HCT116 (cell line): ENCODE results near the gene EHMT1. TPM values are rescaled to one million over a fixed set of nuclear protein-coding genes. Genes with fewer than 3 reads are reported as not detected.

Experiments used
- ATAC-seq: fragments of 200-7000 bp; cut with Tn5 transposase; 2 replicates; pipeline ENCODE4 v1.9.1; 2020; ENCODE audit warnings: mild to moderate bottlenecking, moderate library complexity
- BruUV-seq: library from RNA; stranded (reverse); fragments of 400-500 nt; replicated peaks from 2 replicates; lab custom pipeline; 2021; lab: Mats Ljungman, UMichigan
- CTCF ChIA-PET: fragments of 300-600 bp; sonication (Branson Sonifier 250); formaldehyde crosslinking; loops from one replicate; lab custom pipeline; 2021; ENCODE audit warnings: antibody characterized with exemption; lab: Charles Lee
- POLR2A ChIA-PET: fragments of 300-600, 350-600 bp; sonication (Branson Sonifier 250); formaldehyde crosslinking; loops from one replicate; lab custom pipeline; 2021; ENCODE audit warnings: antibody characterized with exemption; lab: Charles Lee
- RAD21 ChIA-PET, 2 experiments: fragments of 300-600 bp; sonication (Branson Sonifier 250); formaldehyde crosslinking; loops; one replicate each; lab custom pipeline; 2023; ENCODE audit warnings: low total read pairs in 2 of 2; ENCODE audit not compliant: uncharacterized antibody in 2 of 2, unreplicated experiment in 2 of 2, low non-redundant PET in 1 of 2; lab: Charles Lee
- DNase-seq: peaks from one replicate; pipeline ENCODE4 v3.0.0-alpha.2; 2010; ENCODE audit warnings: low read depth, low spot score
- H2AFZ ChIP-seq: fragments of 200-600 bp; shearing (Covaris generic), sonication (generic); 2 replicates; pipeline ENCODE4 v1.6.1; 2017; ENCODE audit warnings: low read depth, mixed run types, mixed read lengths, antibody characterized with exemption, low read length; ENCODE audit not compliant: poor library complexity, severe bottlenecking
- H3K27ac ChIP-seq: 2 replicates; pipeline ENCODE4 v1.5.1; 2012; ENCODE audit warnings: low read depth, low read length
- H3K27me3 ChIP-seq: fragments of 200-600 bp; sonication (generic); 2 replicates; pipeline ENCODE4 v1.6.1; 2016; ENCODE audit warnings: mixed run types, low read length, mixed read lengths; ENCODE audit not compliant: insufficient read depth
- H3K36me3 ChIP-seq, 2 experiments: fragments of 200-500 bp in 1 of 2; fragments of 200-600 bp in 1 of 2; sonication (Bioruptor generic) in 1 of 2; sonication (generic) in 1 of 2; 2 replicates each; pipeline versions ENCODE4 v1.5.1 to v1.6.1; 2014 to 2016; ENCODE audit warnings: low read length in 2 of 2, inconsistent platforms in 1 of 2, mixed read lengths in 1 of 2, mixed run types in 1 of 2; ENCODE audit not compliant: insufficient read depth in 2 of 2, control insufficient read depth in 1 of 2
- H3K4me1 ChIP-seq, 2 experiments: fragments of 200-600 bp in 1 of 2; sonication (generic) in 1 of 2; 2 replicates each; pipeline versions ENCODE4 v1.5.1 to v1.6.1; 2012 to 2017; ENCODE audit warnings: low read length in 2 of 2, inconsistent platforms in 1 of 2, mild to moderate bottlenecking in 1 of 2, mixed read lengths in 1 of 2, mixed run types in 1 of 2, moderate library complexity in 1 of 2; ENCODE audit not compliant: insufficient read depth in 2 of 2, control insufficient read depth in 1 of 2
- H3K4me2 ChIP-seq: fragments of 200-600 bp; sonication (generic); 2 replicates; pipeline ENCODE4 v1.6.1; 2017; ENCODE audit warnings: mixed run types, low read length, mixed read lengths
- H3K4me3 ChIP-seq, 2 experiments: fragments of 200-600 bp in 1 of 2; sonication (generic) in 1 of 2; replicated peaks in 1 of 2; 2 replicates each; pipeline ENCODE4 v1.5.1; 2011 to 2016; ENCODE audit warnings: low read length in 2 of 2, control low read depth in 1 of 2, low read depth in 1 of 2, mild to moderate bottlenecking in 1 of 2, mixed read lengths in 1 of 2, mixed run types in 1 of 2
- H3K79me2 ChIP-seq: fragments of 200-600 bp; sonication (generic); 2 replicates; pipeline ENCODE4 v1.6.1; 2017; ENCODE audit warnings: mild to moderate bottlenecking, mixed run types, low read length, moderate library complexity, mixed read lengths; ENCODE audit not compliant: insufficient read depth
- H3K9ac ChIP-seq: fragments of 200-600 bp; sonication (generic); 2 replicates; pipeline ENCODE4 v1.6.1; 2016; ENCODE audit warnings: low read length, mixed read lengths
- H3K9me2 ChIP-seq: fragments of 200-600 bp; sonication (generic), shearing (Covaris generic); 2 replicates; pipeline ENCODE4 v1.6.1; 2017; ENCODE audit warnings: mixed run types, mild to moderate bottlenecking, moderate library complexity; ENCODE audit not compliant: insufficient read depth
- H3K9me3 ChIP-seq, 2 experiments: fragments of 200-500 bp in 1 of 2; fragments of 200-600 bp in 1 of 2; sonication (Bioruptor generic) in 1 of 2; sonication (generic) in 1 of 2; 2 replicates each; pipeline ENCODE4 v1.6.1; 2014 to 2017; ENCODE audit warnings: low read length in 2 of 2, mixed read lengths in 2 of 2, inconsistent platforms in 1 of 2, low read depth in 1 of 2, mild to moderate bottlenecking in 1 of 2, mixed run types in 1 of 2, moderate library complexity in 1 of 2; ENCODE audit not compliant: control insufficient read depth in 1 of 2, insufficient read depth in 1 of 2
- H4K20me1 ChIP-seq: fragments of 200-600 bp; sonication (generic), shearing (Covaris generic); 2 replicates; pipeline ENCODE4 v1.6.1; 2017; ENCODE audit warnings: mixed run types, mild to moderate bottlenecking, moderate library complexity; ENCODE audit not compliant: insufficient read depth
- CBX3 ChIP-seq: IDR thresholded peaks from 2 replicates; pipeline ENCODE4 v1.6.1; 2012; ENCODE audit warnings: low read depth
- CEBPB ChIP-seq: IDR thresholded peaks from 2 replicates; pipeline ENCODE4 v1.6.1; 2012; ENCODE audit warnings: low read depth
- EGR1 ChIP-seq: IDR thresholded peaks from 2 replicates; pipeline ENCODE4 v1.6.1; 2012; ENCODE audit warnings: low read depth
- EZH2 ChIP-seq: fragments of 200-600 bp; sonication (generic); IDR thresholded peaks from 2 replicates; pipeline ENCODE4 v1.6.1; 2017; ENCODE audit warnings: antibody characterized with exemption, mixed run types
- EZH2phosphoT487 ChIP-seq: fragments of 200-600 bp; IDR thresholded peaks from 2 replicates; pipeline ENCODE4 v1.6.1; 2018; ENCODE audit warnings: antibody characterized with exemption, borderline replicate concordance
- FOSL1 ChIP-seq: IDR thresholded peaks from 2 replicates; pipeline ENCODE4 v1.6.1; 2012; ENCODE audit warnings: low read depth
- JUND ChIP-seq: IDR thresholded peaks from 2 replicates; pipeline ENCODE4 v1.6.1; 2012
- POLR2AphosphoS5 ChIP-seq: IDR thresholded peaks from 2 replicates; pipeline ENCODE4 v1.6.1; 2011; ENCODE audit warnings: mild to moderate bottlenecking, low read depth, low read length, moderate library complexity
- SIN3A ChIP-seq: IDR thresholded peaks from 2 replicates; pipeline ENCODE4 v1.6.1; 2012; ENCODE audit warnings: low read depth
- SP1 ChIP-seq: IDR thresholded peaks from 2 replicates; pipeline ENCODE4 v1.6.1; 2012; ENCODE audit warnings: low read depth
- SRF ChIP-seq: IDR thresholded peaks from 2 replicates; pipeline ENCODE4 v1.6.1; 2012; ENCODE audit warnings: low read depth
- TCF7L2 ChIP-seq: IDR thresholded peaks from 2 replicates; pipeline ENCODE4 v1.7.0; 2011; ENCODE audit warnings: borderline replicate concordance, inconsistent platforms; ENCODE audit not compliant: insufficient read depth, insufficient read length; ENCODE audit errors: extremely low read depth
- YY1 ChIP-seq: IDR thresholded peaks from 2 replicates; pipeline ENCODE4 v1.6.1; 2011; ENCODE audit warnings: low read length, low read depth, moderate library complexity, mild to moderate bottlenecking; ENCODE audit not compliant: insufficient replicate concordance; ENCODE audit errors: extremely low read depth
- ZNF274 ChIP-seq: fragments of 200-500 bp; sonication (Bioruptor generic); IDR thresholded peaks from 2 replicates; pipeline ENCODE4 v1.6.1; 2014; ENCODE audit warnings: mild to moderate bottlenecking, low read depth, low read length, inconsistent platforms
- intact Hi-C: fragments of 100-400 bp; cut with micrococcal nuclease; formaldehyde crosslinking; loops from 2 replicates; pipeline ENCODE4 v1.10.0; 2022
- total RNA-seq: library from RNA; stranded (reverse); gene quantifications from one replicate; pipeline ENCODE4 v1.2.1, GENCODE V29; 2021; ENCODE audit not compliant: unreplicated experiment
- TF ChIP-seq, protein P1 (sequence below): IDR thresholded peaks from 2 replicates; pipeline ENCODE4 v1.6.1; 2011; ENCODE audit warnings: mild to moderate bottlenecking, low read length, moderate library complexity; ENCODE audit not compliant: insufficient replicate concordance; ENCODE audit errors: extremely low read depth
- TF ChIP-seq, protein P2 (sequence below): IDR thresholded peaks from 2 replicates; pipeline ENCODE4 v1.6.1; 2012; ENCODE audit warnings: low read depth
- TF ChIP-seq, protein P3 (sequence below), 3 experiments: fragments of 200-600 bp in 1 of 3; sonication (generic) in 1 of 3; IDR thresholded peaks in 2 of 3; conservative IDR thresholded peaks in 1 of 3; 2 replicates each; pipeline ENCODE4 v1.5.1; 2012 to 2017; ENCODE audit warnings: low read depth in 2 of 3, low read length in 2 of 3, antibody characterized with exemption in 1 of 3, borderline replicate concordance in 1 of 3, control low read depth in 1 of 3, mild to moderate bottlenecking in 1 of 3, mixed read lengths in 1 of 3, mixed run types in 1 of 3, moderate library complexity in 1 of 3; ENCODE audit not compliant: insufficient read depth in 1 of 3
- TF ChIP-seq, protein P4 (sequence below): IDR thresholded peaks from 2 replicates; pipeline ENCODE4 v1.6.1; 2012
- TF ChIP-seq, protein P5 (sequence below): IDR thresholded peaks from 2 replicates; pipeline ENCODE4 v1.6.1; 2012

Gene EHMT1
- total RNA-seq, 1 experiment from 2014 or later = 86.1 TPM

DNA sequence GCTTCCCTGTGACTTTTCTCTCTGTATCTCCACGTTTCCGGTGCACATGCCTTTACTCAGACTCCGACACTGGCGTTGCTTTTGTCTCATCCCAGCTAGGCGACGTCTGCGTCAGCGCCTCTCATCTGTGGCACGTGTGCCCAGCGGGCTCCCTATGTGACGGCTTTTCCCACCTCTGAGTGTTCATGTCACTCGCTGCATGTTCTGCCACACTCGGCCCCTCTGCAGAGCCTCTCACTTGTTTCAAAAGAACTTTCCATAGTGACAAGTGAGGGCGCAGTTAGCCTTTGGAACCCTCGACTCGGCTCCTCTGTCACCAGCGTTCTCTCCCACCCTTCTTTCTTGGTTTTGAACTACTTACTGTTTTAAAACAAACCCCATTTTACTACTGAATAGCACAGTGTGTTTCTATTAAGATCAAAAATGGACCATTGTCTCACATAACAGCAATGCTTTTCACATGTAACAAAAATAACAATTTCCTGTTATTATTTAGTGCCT is 145.4 kb downstream of the EHMT1 start:
- H3K9me3 ChIP-seq = no peaks in the 10 kb centered on the region
- no peak overlapping the region for H3K4me2 ChIP-seq
- POLR2A ChIA-PET = no interaction called here
- H4K20me1 ChIP-seq = no peaks in the 10 kb centered on the region
- H3K27ac ChIP-seq = no peak overlapping the region
- TF ChIP-seq, protein P1, sequence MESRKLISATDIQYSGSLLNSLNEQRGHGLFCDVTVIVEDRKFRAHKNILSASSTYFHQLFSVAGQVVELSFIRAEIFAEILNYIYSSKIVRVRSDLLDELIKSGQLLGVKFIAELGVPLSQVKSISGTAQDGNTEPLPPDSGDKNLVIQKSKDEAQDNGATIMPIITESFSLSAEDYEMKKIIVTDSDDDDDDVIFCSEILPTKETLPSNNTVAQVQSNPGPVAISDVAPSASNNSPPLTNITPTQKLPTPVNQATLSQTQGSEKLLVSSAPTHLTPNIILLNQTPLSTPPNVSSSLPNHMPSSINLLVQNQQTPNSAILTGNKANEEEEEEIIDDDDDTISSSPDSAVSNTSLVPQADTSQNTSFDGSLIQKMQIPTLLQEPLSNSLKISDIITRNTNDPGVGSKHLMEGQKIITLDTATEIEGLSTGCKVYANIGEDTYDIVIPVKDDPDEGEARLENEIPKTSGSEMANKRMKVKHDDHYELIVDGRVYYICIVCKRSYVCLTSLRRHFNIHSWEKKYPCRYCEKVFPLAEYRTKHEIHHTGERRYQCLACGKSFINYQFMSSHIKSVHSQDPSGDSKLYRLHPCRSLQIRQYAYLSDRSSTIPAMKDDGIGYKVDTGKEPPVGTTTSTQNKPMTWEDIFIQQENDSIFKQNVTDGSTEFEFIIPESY = no peak
- no peak for TF ChIP-seq SIN3A
- TF ChIP-seq CBX3 = no peak
- TF ChIP-seq EGR1 = no peak
- no peak for TF ChIP-seq CEBPB
- no peak for TF ChIP-seq SRF
- no peak for TF ChIP-seq TCF7L2
- no peak for TF ChIP-seq JUND
- TF ChIP-seq, protein P2, sequence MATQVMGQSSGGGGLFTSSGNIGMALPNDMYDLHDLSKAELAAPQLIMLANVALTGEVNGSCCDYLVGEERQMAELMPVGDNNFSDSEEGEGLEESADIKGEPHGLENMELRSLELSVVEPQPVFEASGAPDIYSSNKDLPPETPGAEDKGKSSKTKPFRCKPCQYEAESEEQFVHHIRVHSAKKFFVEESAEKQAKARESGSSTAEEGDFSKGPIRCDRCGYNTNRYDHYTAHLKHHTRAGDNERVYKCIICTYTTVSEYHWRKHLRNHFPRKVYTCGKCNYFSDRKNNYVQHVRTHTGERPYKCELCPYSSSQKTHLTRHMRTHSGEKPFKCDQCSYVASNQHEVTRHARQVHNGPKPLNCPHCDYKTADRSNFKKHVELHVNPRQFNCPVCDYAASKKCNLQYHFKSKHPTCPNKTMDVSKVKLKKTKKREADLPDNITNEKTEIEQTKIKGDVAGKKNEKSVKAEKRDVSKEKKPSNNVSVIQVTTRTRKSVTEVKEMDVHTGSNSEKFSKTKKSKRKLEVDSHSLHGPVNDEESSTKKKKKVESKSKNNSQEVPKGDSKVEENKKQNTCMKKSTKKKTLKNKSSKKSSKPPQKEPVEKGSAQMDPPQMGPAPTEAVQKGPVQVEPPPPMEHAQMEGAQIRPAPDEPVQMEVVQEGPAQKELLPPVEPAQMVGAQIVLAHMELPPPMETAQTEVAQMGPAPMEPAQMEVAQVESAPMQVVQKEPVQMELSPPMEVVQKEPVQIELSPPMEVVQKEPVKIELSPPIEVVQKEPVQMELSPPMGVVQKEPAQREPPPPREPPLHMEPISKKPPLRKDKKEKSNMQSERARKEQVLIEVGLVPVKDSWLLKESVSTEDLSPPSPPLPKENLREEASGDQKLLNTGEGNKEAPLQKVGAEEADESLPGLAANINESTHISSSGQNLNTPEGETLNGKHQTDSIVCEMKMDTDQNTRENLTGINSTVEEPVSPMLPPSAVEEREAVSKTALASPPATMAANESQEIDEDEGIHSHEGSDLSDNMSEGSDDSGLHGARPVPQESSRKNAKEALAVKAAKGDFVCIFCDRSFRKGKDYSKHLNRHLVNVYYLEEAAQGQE = no peak
- no peak for TF ChIP-seq EZH2phosphoT487
- TF ChIP-seq ZNF274 = no peak
- no peak for TF ChIP-seq POLR2AphosphoS5
- TF ChIP-seq FOSL1 = no peak
- TF ChIP-seq, protein P3, sequence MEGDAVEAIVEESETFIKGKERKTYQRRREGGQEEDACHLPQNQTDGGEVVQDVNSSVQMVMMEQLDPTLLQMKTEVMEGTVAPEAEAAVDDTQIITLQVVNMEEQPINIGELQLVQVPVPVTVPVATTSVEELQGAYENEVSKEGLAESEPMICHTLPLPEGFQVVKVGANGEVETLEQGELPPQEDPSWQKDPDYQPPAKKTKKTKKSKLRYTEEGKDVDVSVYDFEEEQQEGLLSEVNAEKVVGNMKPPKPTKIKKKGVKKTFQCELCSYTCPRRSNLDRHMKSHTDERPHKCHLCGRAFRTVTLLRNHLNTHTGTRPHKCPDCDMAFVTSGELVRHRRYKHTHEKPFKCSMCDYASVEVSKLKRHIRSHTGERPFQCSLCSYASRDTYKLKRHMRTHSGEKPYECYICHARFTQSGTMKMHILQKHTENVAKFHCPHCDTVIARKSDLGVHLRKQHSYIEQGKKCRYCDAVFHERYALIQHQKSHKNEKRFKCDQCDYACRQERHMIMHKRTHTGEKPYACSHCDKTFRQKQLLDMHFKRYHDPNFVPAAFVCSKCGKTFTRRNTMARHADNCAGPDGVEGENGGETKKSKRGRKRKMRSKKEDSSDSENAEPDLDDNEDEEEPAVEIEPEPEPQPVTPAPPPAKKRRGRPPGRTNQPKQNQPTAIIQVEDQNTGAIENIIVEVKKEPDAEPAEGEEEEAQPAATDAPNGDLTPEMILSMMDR (IDR thresholded peaks at IDR 0.05 in 2 of 3, conservative IDR thresholded peaks at IDR 0.05 in 1 of 3; ENCODE audit: borderline replicate concordance in 1 of 3, insufficient read depth in 1 of 3, low read depth in 2 of 3, low read length in 2 of 3) = no peak
- TF ChIP-seq SP1 = no peak
- TF ChIP-seq, protein P4, sequence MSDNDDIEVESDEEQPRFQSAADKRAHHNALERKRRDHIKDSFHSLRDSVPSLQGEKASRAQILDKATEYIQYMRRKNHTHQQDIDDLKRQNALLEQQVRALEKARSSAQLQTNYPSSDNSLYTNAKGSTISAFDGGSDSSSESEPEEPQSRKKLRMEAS = no peak
- TF ChIP-seq, protein P5, sequence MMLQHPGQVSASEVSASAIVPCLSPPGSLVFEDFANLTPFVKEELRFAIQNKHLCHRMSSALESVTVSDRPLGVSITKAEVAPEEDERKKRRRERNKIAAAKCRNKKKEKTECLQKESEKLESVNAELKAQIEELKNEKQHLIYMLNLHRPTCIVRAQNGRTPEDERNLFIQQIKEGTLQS = no peak
- no peak for TF ChIP-seq YY1
- TF ChIP-seq EZH2 = no peak
- no peak for DNase-seq
- intact Hi-C loops = no loop called here
- no peak overlapping the region for H3K4me3 ChIP-seq
- H3K79me2 ChIP-seq = 0 out of 2 replicates have a peak, but pooled peaks cover 4% of the 10 kb centered on the region
- H2AFZ ChIP-seq = no peak overlapping the region
- CTCF ChIA-PET = no interaction called here
- no peaks in the 10 kb centered on the region for H3K4me1 ChIP-seq
- H3K36me3 ChIP-seq = peaks cover 12 to 24% of the 10 kb centered on the region in 2 experiments; a peak in 3 of 4 replicates
- BruUV-seq = no TSS peak
- no peak overlapping the region for H3K9ac ChIP-seq
- RAD21 ChIA-PET = no interaction called here
- no peaks in the 10 kb centered on the region for H3K9me2 ChIP-seq
- no peak for ATAC-seq
- no peaks in the 10 kb centered on the region for H3K27me3 ChIP-seq
